Measurements from ENCODE around the gene NKAIN2.

The NKAIN2 gene

DNA sequence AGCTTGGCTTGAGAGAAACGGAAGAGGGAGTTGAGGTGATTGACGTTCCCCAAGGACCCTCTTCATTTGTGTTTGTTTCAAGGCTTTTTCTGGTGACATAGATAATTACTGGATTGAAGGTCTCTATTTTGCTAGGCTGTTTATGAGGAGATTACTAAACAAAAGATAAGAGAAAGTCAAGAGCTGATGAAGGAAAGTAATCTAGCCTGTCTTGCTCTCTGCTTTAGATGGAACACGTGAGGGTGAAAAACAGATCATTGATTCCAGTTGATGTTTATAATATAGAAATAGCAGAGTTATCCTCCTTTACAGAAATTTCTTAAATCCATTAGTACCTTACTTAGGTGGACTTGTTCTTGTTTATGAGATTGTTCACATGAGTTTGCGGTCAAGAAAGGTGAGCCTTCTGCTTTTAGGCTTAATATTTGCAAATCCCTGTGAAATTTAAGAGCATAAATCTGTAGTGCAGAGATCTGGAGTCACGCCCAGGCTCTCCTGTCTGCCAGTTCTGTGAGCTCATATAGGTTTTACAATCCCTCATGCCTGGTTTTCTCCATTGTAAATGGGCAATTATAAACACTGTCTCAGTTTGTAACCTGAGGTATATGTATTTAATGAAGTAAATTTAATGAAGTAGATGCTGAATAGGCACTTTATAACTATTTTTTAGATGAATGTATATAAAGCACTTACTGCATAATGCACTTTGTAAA lies 272.8 kb downstream of the NKAIN2 start:
- no peak for DNase-seq (ENCODE audit: low read depth)
- no peak overlapping the region for H3K4me3 ChIP-seq (ENCODE audit: low read depth, low read length)
- TF ChIP-seq, protein P1, sequence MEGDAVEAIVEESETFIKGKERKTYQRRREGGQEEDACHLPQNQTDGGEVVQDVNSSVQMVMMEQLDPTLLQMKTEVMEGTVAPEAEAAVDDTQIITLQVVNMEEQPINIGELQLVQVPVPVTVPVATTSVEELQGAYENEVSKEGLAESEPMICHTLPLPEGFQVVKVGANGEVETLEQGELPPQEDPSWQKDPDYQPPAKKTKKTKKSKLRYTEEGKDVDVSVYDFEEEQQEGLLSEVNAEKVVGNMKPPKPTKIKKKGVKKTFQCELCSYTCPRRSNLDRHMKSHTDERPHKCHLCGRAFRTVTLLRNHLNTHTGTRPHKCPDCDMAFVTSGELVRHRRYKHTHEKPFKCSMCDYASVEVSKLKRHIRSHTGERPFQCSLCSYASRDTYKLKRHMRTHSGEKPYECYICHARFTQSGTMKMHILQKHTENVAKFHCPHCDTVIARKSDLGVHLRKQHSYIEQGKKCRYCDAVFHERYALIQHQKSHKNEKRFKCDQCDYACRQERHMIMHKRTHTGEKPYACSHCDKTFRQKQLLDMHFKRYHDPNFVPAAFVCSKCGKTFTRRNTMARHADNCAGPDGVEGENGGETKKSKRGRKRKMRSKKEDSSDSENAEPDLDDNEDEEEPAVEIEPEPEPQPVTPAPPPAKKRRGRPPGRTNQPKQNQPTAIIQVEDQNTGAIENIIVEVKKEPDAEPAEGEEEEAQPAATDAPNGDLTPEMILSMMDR (IDR thresholded peaks at IDR 0.05; ENCODE audit: insufficient read depth, low read depth, low read length, missing control alignments): no peak

DNA sequence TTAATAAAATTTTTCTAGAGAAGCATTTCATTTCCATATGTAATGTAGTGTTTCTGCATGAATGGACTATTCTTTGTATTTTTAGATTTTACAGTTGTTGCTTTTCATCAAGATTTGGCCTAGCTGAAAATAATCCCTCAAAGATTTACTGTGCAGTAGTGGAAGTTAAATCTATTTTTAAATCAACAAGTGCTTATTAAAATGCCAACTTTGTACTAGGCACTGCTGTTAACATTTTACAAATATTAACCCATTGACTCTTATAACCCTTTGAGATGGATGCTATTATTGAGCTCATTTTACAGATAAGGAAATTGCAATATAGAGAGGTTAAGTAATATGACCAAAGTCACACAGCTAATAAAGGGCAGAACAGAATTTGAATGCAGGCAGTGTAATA lies 274.5 kb downstream of the NKAIN2 start:
- H3K4me3 ChIP-seq (ENCODE audit: low read depth, low read length): no peak overlapping the region
- TF ChIP-seq, protein P1 (IDR thresholded peaks at IDR 0.05; ENCODE audit: insufficient read depth, low read depth, low read length, missing control alignments): no peak
- DNase-seq (ENCODE audit: low read depth): no peak

DNA sequence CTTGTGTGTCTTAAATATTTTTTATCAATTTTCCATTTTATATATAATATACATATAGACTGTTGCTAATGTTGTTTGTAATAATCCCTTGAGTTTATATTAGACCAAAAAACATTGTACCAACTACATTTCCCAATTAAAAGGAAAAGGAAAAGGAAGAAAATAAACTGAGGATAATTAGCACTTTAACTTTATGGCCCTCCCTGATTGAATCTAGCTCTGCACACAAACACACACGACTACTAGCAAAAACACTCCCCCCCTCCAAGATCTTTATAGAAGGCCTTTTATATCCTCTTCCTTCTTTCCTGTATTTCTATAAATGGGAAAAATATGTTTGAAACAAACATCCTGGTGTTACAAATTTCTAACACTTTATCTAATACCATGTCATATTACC lies 276.8 kb downstream of the NKAIN2 start:
- TF ChIP-seq, protein P1 (IDR thresholded peaks at IDR 0.05; ENCODE audit: insufficient read depth, low read depth, low read length, missing control alignments): no peak
- H3K4me3 ChIP-seq (ENCODE audit: low read depth, low read length): no peak overlapping the region
- no peak for DNase-seq (ENCODE audit: low read depth)

DNA sequence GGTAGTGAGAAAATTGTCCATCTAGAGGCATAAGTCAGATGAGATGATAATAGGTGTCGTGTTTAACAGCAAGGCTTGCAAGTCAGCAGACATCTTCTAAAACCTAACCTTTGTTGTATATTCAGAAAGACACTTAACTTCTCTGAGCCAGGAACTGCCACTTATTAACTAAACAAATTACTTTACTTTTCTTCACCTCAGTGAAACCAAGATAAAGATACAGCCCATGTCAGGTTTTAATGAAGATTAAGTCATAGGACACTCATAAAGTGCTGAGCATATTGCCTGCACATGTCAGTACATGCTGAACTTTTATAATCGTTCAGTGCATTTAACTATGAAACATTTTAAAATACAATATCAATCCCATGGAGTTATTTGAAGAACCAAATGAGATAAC lies 286.8 kb downstream of the NKAIN2 start:
- no peak overlapping the region for H3K4me3 ChIP-seq (ENCODE audit: low read depth, low read length)
- TF ChIP-seq, protein P1 (IDR thresholded peaks at IDR 0.05; ENCODE audit: insufficient read depth, low read depth, low read length, missing control alignments): no peak
- DNase-seq (ENCODE audit: low read depth): no peak

DNA sequence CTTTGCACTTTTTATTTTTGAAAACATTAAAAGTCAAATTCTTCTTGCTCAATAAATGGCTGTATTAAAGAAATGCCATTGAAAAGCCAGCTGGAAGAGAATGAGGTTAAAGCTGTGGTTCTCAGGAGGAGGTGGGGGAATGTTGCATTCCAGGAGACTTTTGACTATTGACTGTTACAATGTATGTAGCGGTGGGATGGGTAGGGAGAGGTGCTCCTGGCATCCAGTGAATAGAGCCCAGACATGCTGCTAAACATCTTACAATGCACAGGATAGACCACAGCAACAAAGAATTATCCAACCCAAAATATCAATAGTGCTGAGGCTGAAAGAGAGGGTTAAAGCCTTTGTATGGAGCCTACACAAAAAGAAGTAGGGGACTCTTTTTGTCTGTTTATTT lies 295.9 kb downstream of the NKAIN2 start:
- no peak for DNase-seq (ENCODE audit: low read depth)
- H3K4me3 ChIP-seq (ENCODE audit: low read depth, low read length): no peak overlapping the region
- TF ChIP-seq, protein P1 (IDR thresholded peaks at IDR 0.05; ENCODE audit: insufficient read depth, low read depth, low read length, missing control alignments): no peak

DNA sequence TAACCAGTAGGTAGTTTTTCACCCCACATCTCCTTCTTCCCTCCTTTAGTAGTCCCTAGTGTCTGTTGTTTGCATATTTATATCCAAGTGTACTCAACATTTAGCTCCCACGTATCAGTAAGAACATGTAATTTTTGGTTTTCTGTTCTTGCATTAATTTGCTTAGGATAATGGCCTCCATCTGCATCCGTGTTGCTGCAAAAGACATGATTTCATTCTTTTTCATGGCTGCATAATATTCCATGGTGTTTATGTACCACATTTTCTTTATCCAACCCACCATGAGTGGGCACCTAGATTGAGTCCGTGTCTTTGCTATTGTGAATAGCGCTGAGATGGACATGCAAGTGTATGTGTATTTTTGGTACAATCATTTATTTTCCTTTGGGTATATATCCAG lies 306.8 kb downstream of the NKAIN2 start:
- TF ChIP-seq, protein P1 (IDR thresholded peaks at IDR 0.05; ENCODE audit: insufficient read depth, low read depth, low read length, missing control alignments): no peak
- no peak for DNase-seq (ENCODE audit: low read depth)
- H3K4me3 ChIP-seq (ENCODE audit: low read depth, low read length): no peak overlapping the region

DNA sequence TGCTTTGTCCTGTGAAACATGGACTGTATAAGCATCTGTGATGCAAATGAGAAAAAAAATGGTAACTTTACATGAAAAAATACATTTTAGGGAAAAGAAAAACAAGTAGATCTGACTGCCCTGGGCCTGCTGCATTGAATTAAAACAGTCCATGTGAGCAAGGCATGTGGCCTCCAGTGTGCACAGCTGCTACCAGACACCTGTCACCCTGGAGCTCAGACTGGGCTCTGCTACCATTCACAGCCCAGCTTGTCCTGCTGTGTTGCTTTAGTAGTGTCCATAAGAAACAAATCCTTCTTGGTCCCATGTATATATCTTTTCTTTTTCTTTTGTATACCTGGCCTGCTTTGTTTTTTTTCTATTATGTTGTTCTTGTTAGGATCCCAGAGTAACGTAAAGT lies 315.9 kb downstream of the NKAIN2 start:
- H3K4me3 ChIP-seq (ENCODE audit: low read depth, low read length): no peak overlapping the region
- DNase-seq (ENCODE audit: low read depth): no peak

More for the DNA sequence above, 315.9 kb downstream of the NKAIN2 start:
- TF ChIP-seq, protein P1 (IDR thresholded peaks at IDR 0.05; ENCODE audit: insufficient read depth, low read depth, low read length, missing control alignments): no peak

All from GM12865 (cell line).